K562 (cell line): ENCODE data around the gene HADHA. TPM values are rescaled to one million over a fixed set of nuclear protein-coding genes. Genes with fewer than 3 reads are reported as not detected.

ENCODE experiments used
- ATAC-seq: fragments of 200-7000 bp; cut with Tn5 transposase; 3 replicates; pipeline ENCODE4 v1.9.1; 2020; ENCODE audit warnings: moderate library complexity
- BruUV-seq: library from RNA; stranded (reverse); fragments of 400-500 nt; replicated peaks from 2 replicates; lab custom pipeline; 2021; lab: Mats Ljungman, UMichigan
- CTCF ChIA-PET: fragments of 300-600 bp; formaldehyde crosslinking; extraction: SDS; loops from one replicate; lab custom pipeline; 2021; ENCODE audit warnings: low intra/inter-chr PET ratio; lab: Yijun Ruan, JAX
- POLR2A ChIA-PET: fragments of 300-600, 350-650 bp; sonication (Branson Sonifier 250); formaldehyde crosslinking; extraction: SDS; loops from one replicate; lab custom pipeline; 2021; ENCODE audit warnings: antibody characterized with exemption, inconsistent platforms; lab: Yijun Ruan, JAX
- DNase-seq, 4 experiments: peaks; one replicate each; pipeline versions ENCODE4 v3.0.0 to v3.0.0-alpha.2; 2011 to 2018; ENCODE audit warnings: low spot score in 3 of 4, mixed read lengths in 3 of 4; ENCODE audit errors: extremely low read depth in 1 of 4
- FAIRE-seq: peaks from 2 replicates; lab custom pipeline; 2011; peaks lifted over from hg19 to GRCh38; lab: Jason Lieb, UNC
- H2AFZ ChIP-seq: 2 replicates; pipeline ENCODE4 v1.6.0; 2011; ENCODE audit warnings: low read depth, low read length, control low read depth, inconsistent platforms
- H3K27ac ChIP-seq: fragments of 200-600 bp; 3 replicates; pipeline ENCODE4 v1.8.0; 2011; ENCODE audit warnings: low read depth, mild to moderate bottlenecking, control low read depth, inconsistent platforms, low read length, moderate library complexity, mixed read lengths; ENCODE audit errors: extremely low read depth
- H3K27me3 ChIP-seq, 2 experiments: fragments of 300-600 bp in 1 of 2; 2 replicates in 1 of 2; 3 replicates in 1 of 2; pipeline versions ENCODE4 v1.6.0 to v1.8.0; 2011; ENCODE audit warnings: inconsistent platforms in 2 of 2, low read length in 2 of 2, mild to moderate bottlenecking in 1 of 2, mixed read lengths in 1 of 2, moderate library complexity in 1 of 2; ENCODE audit not compliant: control insufficient read depth in 2 of 2, insufficient read depth in 2 of 2
- H3K36me3 ChIP-seq: fragments of 300-600 bp; 3 replicates; pipeline ENCODE4 v1.8.0; 2011; ENCODE audit warnings: mild to moderate bottlenecking, low read length, inconsistent platforms; ENCODE audit not compliant: control insufficient read depth, insufficient read depth
- H3K4me1 ChIP-seq, 2 experiments: fragments of 200-600 bp in 1 of 2; replicated peaks in 1 of 2; 2 replicates in 1 of 2; 3 replicates in 1 of 2; pipeline versions ENCODE4 v1.5.1 to v1.8.0; 2011; ENCODE audit warnings: inconsistent platforms in 2 of 2, low read length in 2 of 2, mild to moderate bottlenecking in 1 of 2, mixed read lengths in 1 of 2, moderate library complexity in 1 of 2; ENCODE audit not compliant: control insufficient read depth in 2 of 2, insufficient read depth in 2 of 2
- H3K4me2 ChIP-seq: 2 replicates; pipeline ENCODE4 v1.6.1; 2011; ENCODE audit warnings: low read length, control low read depth, inconsistent platforms, mixed read lengths; ENCODE audit not compliant: insufficient read depth
- H3K4me3 ChIP-seq: fragments of 200-600 bp; sonication (generic), shearing (Covaris generic); 2 replicates; pipeline ENCODE4 v1.5.1; 2016; ENCODE audit warnings: control low read depth, inconsistent platforms
- H3K79me2 ChIP-seq: fragments of 200-600 bp; 3 replicates; pipeline ENCODE4 v1.8.0; 2011; ENCODE audit warnings: low read length, inconsistent platforms; ENCODE audit not compliant: control insufficient read depth, insufficient read depth
- H3K9ac ChIP-seq, 2 experiments: 2 replicates each; pipeline versions ENCODE4 v1.6.0 to v1.6.1; 2011; ENCODE audit warnings: low read depth in 2 of 2, low read length in 2 of 2, control low read depth in 1 of 2, inconsistent platforms in 1 of 2, mild to moderate bottlenecking in 1 of 2, mixed read lengths in 1 of 2; ENCODE audit not compliant: insufficient read depth in 1 of 2
- H3K9me1 ChIP-seq: one replicate; pipeline ENCODE4 v1.6.0; 2011; ENCODE audit warnings: inconsistent platforms, mild to moderate bottlenecking, low read length, moderate library complexity; ENCODE audit not compliant: control insufficient read depth, insufficient read depth
- H3K9me3 ChIP-seq: replicated peaks from 2 replicates; pipeline ENCODE4 v1.5.1; 2011; ENCODE audit warnings: low read depth, low read length, inconsistent platforms; ENCODE audit not compliant: control insufficient read depth, insufficient read depth
- H4K20me1 ChIP-seq: replicated peaks from 2 replicates; pipeline ENCODE4 v1.6.1; 2011; ENCODE audit warnings: low read length, inconsistent platforms, mixed read lengths; ENCODE audit not compliant: control insufficient read depth, insufficient read depth
- DPF2 ChIP-seq: fragments of 450-650 bp; IDR thresholded peaks from 2 replicates; pipeline ENCODE4 v1.6.1; 2016
- KAT8 ChIP-seq: fragments of 450-650 bp; IDR thresholded peaks from 2 replicates; pipeline ENCODE4 v1.6.1; 2016; ENCODE audit warnings: low read depth, mild to moderate bottlenecking
- LEF1 ChIP-seq: fragments of 450-650 bp; IDR thresholded peaks from 2 replicates; pipeline ENCODE4 v1.6.1; 2016; ENCODE audit warnings: mild to moderate bottlenecking
- MXI1 ChIP-seq: IDR thresholded peaks from 2 replicates; pipeline ENCODE4 v1.6.1; 2011; ENCODE audit warnings: low read depth, mild to moderate bottlenecking, improper control_type of control experiment, low read length
- MYC ChIP-seq, 2 experiments: fragments of 250-450 bp in 1 of 2; sonication (Bioruptor Pico) in 1 of 2; IDR thresholded peaks; 2 replicates each; pipeline versions ENCODE4 v1.5.1 to v1.6.1; 2012 to 2021; ENCODE audit warnings: low read depth in 2 of 2, borderline replicate concordance in 1 of 2, improper control_type of control experiment in 1 of 2, low read length in 1 of 2, mild to moderate bottlenecking in 1 of 2, moderate library complexity in 1 of 2
- TBP ChIP-seq: optimal IDR thresholded peaks from 2 replicates; pipeline ENCODE3; 2011; ENCODE audit warnings: low read depth, low read length, improper control_type of control experiment
- ZNF217 ChIP-seq: sonication (generic); formaldehyde crosslinking; IDR thresholded peaks from 2 replicates; pipeline ENCODE4 v1.8.0; 2022; ENCODE audit warnings: mild to moderate bottlenecking, missing genetic modification reagents
- WGBS: fragments of 100-300 bp; shearing (Covaris generic); methylation state at CpG from one replicate; pipeline ENCODE4 v1.1.6; 2016; ENCODE audit warnings: low coverage, mixed read lengths; ENCODE audit not compliant: insufficient coverage; ENCODE audit errors: missing lambda C conversion rate; 5-methylcytosine and 5-hydroxymethylcytosine counted together
- in situ Hi-C: fragments of 300-500 bp; cut with MboI; formaldehyde crosslinking; loops from 4 replicates; pipeline ENCODE4 v1.15.0; 2018; ENCODE audit warnings: inconsistent platforms, mixed read lengths
- intact Hi-C: fragments of 100-400 bp; cut with micrococcal nuclease; formaldehyde crosslinking; loops from 2 replicates; pipeline ENCODE4 v1.14.2; 2022
- polyA plus RNA-seq, 8 experiments: library from polyadenylated mRNA; depleted of rRNA in 4 of 8; stranded (reverse) in 5 of 8; unstranded in 3 of 8; fragments of >200 nt; fragmentation: Nextera tagmentation in 2 of 8; fragmentation: Illumina TruSeq in 1 of 8; extraction: Ambion mirVana in 2 of 8; extraction: Trizol in 1 of 8; gene quantifications; 2 replicates each; pipeline versions ENCODE4 v1.2.1 to v1.2.3, GENCODE V29; 2011 to 2014; ENCODE audit warnings: inconsistent platforms in 1 of 8, missing spikeins in 1 of 8
- total RNA-seq, 7 experiments: library from RNA; depleted of rRNA in 6 of 7; stranded (reverse); fragments of >200 nt in 6 of 7; fragmentation: Illumina TruSeq in 2 of 7; extraction: Trizol in 2 of 7; gene quantifications; 2 replicates each; pipeline versions ENCODE4 v1.2.1 to v1.2.3, GENCODE V29; 2011 to 2021; ENCODE audit warnings: low replicate concordance in 1 of 7
- TF ChIP-seq, protein P1 (sequence below), 2 experiments: IDR thresholded peaks; 2 replicates each; pipeline ENCODE4 v1.6.1; 2011; ENCODE audit warnings: borderline replicate concordance in 1 of 2, control low read depth in 1 of 2, low read depth in 1 of 2, low read length in 1 of 2, mild to moderate bottlenecking in 1 of 2, mixed read lengths in 1 of 2, moderate library complexity in 1 of 2; ENCODE audit not compliant: insufficient read depth in 1 of 2, insufficient read length in 1 of 2, poor library complexity in 1 of 2, severe bottlenecking in 1 of 2; ENCODE audit errors: extremely low read depth in 1 of 2
- TF ChIP-seq, protein P2 (sequence below): fragments of 450-650 bp; IDR thresholded peaks from 2 replicates; pipeline ENCODE4 v1.6.1; 2016; ENCODE audit warnings: low read depth, mild to moderate bottlenecking, moderate library complexity
- TF ChIP-seq, protein P3 (sequence below): fragments of 250-450 bp; sonication (Bioruptor Pico); IDR thresholded peaks from 2 replicates; pipeline ENCODE4 v1.8.0; 2022; ENCODE audit warnings: inconsistent platforms, mild to moderate bottlenecking, moderate library complexity, borderline replicate concordance

Gene HADHA
- total and polyA plus RNA-seq, 9 of the 15 experiments (the other 6 are each of a cell fraction or from before 2014, with no cell fraction given), result 145 to 326 (median 202) TPM

DNA sequence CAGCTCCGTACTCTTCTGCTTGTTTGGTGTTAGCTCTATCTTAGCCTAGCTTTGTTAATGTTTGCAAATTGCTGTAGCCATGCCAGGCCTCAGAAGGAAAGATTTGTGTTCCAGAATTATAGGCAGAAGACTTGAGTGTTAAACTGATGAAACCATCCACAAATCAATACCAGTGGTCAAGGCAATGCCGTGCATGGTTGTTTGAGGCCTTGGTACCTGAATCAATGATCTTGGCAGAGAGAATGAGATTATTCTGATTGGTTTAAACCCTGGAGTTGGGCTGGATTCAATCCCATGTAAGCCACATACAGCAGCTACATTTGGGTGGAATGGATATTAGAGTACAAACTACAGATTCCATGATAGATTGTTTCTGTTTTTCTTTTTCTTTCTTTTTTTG lies 5.2 kb upstream of the HADHA start:
- peaks cover 7% of the 10 kb centered on the region; the same call in 2 of the 3 replicates for H3K36me3 ChIP-seq
- peaks cover 0 to 6% of the 10 kb centered on the region in 2 experiments; a peak in 2 of 5 replicates for H3K4me1 ChIP-seq
- no peak for TF ChIP-seq KAT8
- H3K9ac ChIP-seq, result no peak overlapping the region
- H4K20me1 ChIP-seq, result no peaks in the 10 kb centered on the region
- 88% methylated on average over 2 of the region's 2 CpGs for WGBS
- BruUV-seq, result no TSS peak
- H3K27ac ChIP-seq, result no peak overlapping the region
- POLR2A ChIA-PET, result interaction anchor here (0.6 kb wide), 1 partner anchor 51 kb away, joined by 3 read pairs; no protein-coding TSS in a partner anchor
- FAIRE-seq (no peak), DNase-seq (no peak), ATAC-seq (no peak)
- peaks cover 94% of the 10 kb centered on the region for H3K79me2 ChIP-seq
- no peaks in the 10 kb centered on the region for H3K9me3 ChIP-seq
- no peak overlapping the region for H3K4me3 ChIP-seq
- in situ Hi-C loops, result no loop called here
- H3K27me3 ChIP-seq, result no peaks in the 10 kb centered on the region
- no peak overlapping the region for H3K4me2 ChIP-seq
- H3K9me1 ChIP-seq, result no peaks in the 10 kb centered on the region
- intact Hi-C loops, result no loop called here
- H2AFZ ChIP-seq, result no peak overlapping the region
- CTCF ChIA-PET, result no interaction called here

DNA sequence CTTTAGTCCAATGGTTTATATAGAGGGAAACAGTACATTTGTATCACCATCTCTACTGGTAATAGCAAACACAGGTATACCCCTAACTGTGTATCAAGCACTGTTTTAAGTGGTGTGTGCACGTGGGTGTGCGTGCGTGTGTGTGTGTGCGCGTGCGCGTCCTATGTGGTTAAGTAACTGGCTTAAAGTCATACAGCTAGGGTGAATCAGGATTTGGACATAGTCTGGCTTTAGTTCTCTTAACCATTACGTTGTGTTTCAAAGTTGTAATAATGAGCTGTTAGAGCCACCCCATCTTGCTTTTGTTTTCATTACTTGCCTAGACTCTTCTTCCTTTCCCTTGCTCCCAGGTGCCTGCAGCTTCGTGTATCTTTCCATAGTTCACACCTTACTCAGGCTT lies 2.4 kb upstream of the HADHA start:
- Histone ChIP-seq H3K9ac (peak overlapping the region in 1 of 2 experiments; percentile 84; a peak in 2 of 4 replicates), H3K27me3 (no peaks in the 10 kb centered on the region), H3K27ac (peak overlapping the region; percentile 95), H3K4me3 (peak overlapping the region; percentile 82), H3K4me2 (peak overlapping the region; percentile 87), H3K9me3 (no peaks in the 10 kb centered on the region), H4K20me1 (no peaks in the 10 kb centered on the region), H2AFZ (peak overlapping the region; percentile 41), H3K36me3 (peaks cover 3% of the 10 kb centered on the region; the same call in 1 of the 3 replicates), H3K79me2 (peaks cover 100% of the 10 kb centered on the region), H3K9me1 (no peaks in the 10 kb centered on the region), H3K4me1 (peaks cover 6 to 7% of the 10 kb centered on the region in 2 experiments; a peak in 3 of 5 replicates)
- intact Hi-C loops (no loop called here), in situ Hi-C loops (no loop called here)
- DNase-seq, result peak; percentile 33 to 71 (median 34)
- 4% methylated on average over 9 of the region's 9 CpGs for WGBS
- peak; percentile 72 for FAIRE-seq
- POLR2A ChIA-PET, result interaction anchor here (0.6 to 6.0 kb wide), 6 partner anchors 13 to 65 kb away, joined by 3 to 74 read pairs (median 3); no protein-coding TSS in a partner anchor
- peak; percentile 18; the same call in 2 of the 3 replicates for ATAC-seq
- CTCF ChIA-PET, result no interaction called here
- BruUV-seq, result no TSS peak
- TF ChIP-seq MXI1 (0 out of 2 replicates have a peak, but pooled peaks have one; percentile 14), LEF1 (no peak), ZNF217 (CRISPR knock-in tag) (no peak), DPF2 (peak; percentile 14; the same call in 1 of the 2 replicates), MYC (IDR thresholded peaks at IDR 0.05; ENCODE audit: low read depth, low read length) (peak; percentile 49; the same call in 1 of the 2 replicates), MYC (CRISPR knock-in tag; IDR thresholded peaks at IDR 0.05; ENCODE audit: borderline replicate concordance, low read depth) (no peak), TBP (peak; percentile 47)
- TF ChIP-seq, protein P1, sequence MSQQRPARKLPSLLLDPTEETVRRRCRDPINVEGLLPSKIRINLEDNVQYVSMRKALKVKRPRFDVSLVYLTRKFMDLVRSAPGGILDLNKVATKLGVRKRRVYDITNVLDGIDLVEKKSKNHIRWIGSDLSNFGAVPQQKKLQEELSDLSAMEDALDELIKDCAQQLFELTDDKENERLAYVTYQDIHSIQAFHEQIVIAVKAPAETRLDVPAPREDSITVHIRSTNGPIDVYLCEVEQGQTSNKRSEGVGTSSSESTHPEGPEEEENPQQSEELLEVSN (IDR thresholded peaks at IDR 0.05; ENCODE audit: borderline replicate concordance in 1 of 2, extremely low read depth in 1 of 2, insufficient read depth in 1 of 2, insufficient read length in 1 of 2, low read depth in 1 of 2, low read length in 1 of 2, poor library complexity in 1 of 2, severe bottlenecking in 1 of 2), result peak; percentile 44 to 52
- TF ChIP-seq, protein P2, sequence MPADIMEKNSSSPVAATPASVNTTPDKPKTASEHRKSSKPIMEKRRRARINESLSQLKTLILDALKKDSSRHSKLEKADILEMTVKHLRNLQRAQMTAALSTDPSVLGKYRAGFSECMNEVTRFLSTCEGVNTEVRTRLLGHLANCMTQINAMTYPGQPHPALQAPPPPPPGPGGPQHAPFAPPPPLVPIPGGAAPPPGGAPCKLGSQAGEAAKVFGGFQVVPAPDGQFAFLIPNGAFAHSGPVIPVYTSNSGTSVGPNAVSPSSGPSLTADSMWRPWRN, result no peak
- TF ChIP-seq, protein P3, sequence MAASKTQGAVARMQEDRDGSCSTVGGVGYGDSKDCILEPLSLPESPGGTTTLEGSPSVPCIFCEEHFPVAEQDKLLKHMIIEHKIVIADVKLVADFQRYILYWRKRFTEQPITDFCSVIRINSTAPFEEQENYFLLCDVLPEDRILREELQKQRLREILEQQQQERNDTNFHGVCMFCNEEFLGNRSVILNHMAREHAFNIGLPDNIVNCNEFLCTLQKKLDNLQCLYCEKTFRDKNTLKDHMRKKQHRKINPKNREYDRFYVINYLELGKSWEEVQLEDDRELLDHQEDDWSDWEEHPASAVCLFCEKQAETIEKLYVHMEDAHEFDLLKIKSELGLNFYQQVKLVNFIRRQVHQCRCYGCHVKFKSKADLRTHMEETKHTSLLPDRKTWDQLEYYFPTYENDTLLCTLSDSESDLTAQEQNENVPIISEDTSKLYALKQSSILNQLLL, result no peak
